ELF-1 (cell line): Measurements from ENCODE around the gene SNRNP27.
A peak's percentile ranks its signal among the peaks of the same experiment; 100 is the strongest.
"Not testable (repeated sequence)": the region's sequence is repeated elsewhere in the genome, so short reads cannot be mapped to it uniquely, and the experiment has no call there.

Source experiments
- DNase-seq: peaks from one replicate; pipeline ENCODE4 v3.0.0-alpha.2; 2016; ENCODE audit warnings: low read depth, low spot score

SNRNP27 gene, protein sequence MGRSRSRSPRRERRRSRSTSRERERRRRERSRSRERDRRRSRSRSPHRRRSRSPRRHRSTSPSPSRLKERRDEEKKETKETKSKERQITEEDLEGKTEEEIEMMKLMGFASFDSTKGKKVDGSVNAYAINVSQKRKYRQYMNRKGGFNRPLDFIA

DNA sequence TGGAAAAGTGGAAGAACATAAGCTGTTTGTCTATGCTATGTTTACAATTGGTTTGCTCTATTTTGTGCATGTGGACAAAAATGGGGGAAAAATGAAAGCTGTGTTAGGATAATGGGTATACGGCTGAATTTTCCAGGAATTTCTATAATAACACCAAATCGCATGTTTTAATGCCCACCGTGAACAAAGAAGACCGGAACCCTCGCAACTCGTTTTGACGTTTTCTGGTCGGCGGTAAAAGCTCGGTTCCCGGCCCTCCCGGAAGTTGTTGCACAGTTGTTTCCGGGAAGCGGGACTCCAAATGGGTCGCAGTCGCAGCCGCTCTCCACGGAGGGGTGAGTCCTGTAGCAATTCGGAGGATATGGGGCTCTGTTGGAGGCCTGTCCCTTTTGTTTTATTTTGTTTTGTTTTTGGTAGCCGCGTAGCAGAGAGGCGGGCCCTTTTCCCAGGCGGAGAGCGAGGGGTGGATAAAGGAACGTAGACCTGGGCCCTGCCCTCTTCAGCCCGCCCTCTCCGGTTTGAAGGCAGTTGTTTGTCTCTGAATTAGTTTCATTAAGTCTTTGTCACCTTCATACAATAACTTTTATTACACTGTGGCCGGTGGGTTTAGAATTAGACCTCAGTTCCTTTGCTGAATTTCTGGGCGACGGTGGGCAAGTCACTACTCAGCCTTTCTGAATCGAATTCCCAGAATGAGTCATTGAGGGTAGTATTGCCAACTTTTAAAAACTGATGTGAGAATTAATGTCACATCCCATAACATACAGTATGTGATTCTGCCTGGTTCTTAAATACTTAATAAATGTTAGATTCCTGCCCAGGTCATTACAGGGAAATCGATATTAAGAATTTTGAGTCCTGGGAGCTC lies at the start of gene SNRNP27:
SNRNP27 (plus strand) TSS at position 273 of the 868 bp plus-strand sequence; CDS start at position 302, 29 bp downstream.
- peak; percentile 84 for DNase-seq

DNA sequence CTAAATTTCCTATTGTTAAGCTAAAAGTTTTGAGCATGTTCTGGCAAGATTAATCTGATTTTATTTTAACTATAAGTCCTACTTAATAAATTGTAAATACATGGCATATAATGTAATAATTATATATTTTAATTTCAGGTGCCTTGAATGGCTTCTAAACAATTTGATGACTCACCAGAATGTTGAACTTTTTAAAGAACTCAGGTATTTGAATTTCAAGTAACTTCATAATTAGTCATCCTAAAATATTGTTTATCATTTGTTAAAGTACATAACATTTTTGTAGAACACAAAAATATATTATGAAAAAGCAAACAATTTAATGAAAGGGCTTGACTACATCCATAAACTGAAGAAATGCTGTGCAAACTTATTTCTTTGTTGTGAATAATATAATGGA lies 49.8 kb upstream of the SNRNP27 start:
- DNase-seq, result no peak

DNA sequence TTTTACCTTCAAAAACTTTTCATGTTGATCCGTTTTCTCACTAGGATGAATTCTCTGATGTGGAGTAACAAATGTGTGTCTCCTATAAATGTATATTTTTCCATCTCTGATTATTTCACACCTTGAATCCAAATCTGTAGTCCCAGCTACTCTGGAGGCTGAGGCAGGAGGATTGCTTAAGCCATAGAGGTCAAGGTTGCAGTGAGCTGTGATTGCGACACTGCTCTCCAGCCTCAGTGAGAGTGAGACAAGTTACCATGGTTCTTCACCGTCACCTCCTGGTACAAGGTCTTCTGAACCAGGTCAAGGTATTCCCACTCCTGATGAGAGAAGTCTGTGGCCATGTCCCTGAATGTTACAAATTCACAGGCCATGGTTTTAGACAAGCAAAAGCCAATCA lies 49.2 kb upstream of the SNRNP27 start:
- DNase-seq, result no peak

DNA sequence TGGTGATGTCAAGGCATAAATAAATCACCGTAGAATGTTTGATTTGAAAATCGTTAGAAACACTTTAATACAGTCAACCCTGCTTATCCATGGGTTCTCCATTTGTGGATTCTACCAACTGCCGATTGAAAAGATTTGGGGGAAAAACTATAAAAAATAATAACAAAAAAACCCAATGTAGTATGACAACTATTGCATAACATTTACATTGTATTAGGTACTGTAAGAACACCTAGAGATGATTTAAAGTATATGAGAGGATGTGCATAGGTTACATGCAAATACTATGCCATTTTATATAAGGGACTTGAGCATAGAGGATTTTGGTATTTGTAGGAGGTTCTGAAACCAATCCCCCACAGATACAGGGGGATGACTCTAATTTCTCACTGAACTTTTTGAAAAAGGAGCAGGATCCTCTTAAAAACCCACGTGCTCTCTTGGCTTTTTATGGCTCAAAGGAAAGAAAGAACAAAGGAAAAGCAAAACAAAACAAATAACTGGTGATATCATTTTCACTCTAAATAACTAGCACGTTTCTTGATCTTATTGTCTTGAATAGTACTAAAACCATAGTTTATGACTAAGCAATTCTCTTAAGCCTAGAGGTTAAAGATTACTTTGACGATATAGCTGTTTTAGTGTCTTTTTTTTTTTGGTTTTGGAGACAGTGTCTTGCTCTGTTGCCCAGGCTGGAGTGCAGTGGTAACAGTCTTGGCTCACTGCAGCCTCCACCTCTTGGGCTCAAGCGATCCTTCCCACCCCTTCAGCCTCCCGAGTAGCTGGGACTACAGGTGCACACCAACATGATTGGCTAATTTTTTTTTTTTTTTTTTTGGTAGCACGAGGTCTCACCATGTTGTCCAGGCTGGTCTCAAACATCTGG lies 47.3 kb upstream of the SNRNP27 start:
- no peak for DNase-seq

DNA sequence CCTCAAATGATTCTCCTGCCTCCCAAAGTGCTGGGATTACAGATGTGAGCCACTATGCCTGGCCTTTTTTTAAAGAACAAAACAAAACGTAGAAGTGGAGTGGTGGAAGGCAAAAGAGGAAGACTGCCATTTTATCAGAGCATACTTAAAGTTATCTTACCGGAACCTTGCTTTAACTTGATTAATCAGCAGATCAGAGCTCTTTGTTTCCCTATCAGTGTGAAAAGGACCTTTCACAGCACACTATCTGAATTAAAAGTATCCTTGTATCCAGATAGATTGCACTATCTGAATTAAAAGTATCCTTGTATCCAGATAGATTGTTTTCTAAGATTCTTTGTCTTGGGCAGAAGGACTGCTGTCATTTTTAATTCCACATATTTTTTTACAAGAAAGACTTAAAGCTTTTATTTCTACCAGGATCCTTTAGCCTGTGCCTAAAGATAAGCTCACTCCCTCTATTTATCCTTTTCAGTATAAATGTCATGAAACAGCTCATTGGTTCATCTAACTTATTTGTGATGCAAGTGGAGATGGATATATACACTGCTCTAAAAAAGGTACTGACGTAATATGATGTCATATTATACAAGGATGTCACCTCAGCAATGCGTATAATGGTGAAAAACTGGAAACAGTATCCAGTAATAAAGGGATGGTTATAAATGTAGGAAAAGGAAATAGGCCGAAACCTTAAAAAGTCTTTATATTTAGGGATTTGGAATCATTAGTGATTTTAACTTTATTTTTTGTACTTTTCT lies 46.5 kb upstream of the SNRNP27 start:
- DNase-seq, result no peak

DNA sequence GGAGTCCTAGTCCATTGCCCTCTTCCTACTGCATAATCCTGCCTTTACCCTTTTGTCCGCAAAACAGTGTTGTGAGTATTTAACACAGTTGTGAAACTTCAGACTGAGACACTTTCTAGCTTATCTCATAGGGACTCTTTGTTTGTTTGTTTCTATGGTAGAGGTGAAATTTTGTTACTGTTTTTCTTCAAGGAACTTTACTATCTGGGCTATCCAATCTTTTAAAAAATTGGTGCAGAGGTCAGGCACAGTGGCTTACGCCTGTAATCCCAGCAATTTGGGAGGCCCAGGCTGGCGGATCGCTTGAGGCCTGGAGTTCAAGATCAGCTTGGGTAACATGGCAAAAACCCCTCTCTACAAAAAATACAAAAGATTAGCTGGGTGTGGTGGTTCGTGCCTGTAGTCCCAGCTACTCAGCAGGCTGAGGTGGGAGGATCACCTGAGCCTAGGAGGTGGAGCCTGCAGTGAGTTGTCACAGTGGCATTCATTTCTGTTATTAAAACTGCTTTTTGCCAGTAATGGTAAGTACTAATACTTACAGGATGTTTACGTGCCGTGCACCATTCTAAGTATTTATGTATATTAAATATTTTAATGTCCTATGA lies 45.5 kb upstream of the SNRNP27 start:
- no peak for DNase-seq

DNA sequence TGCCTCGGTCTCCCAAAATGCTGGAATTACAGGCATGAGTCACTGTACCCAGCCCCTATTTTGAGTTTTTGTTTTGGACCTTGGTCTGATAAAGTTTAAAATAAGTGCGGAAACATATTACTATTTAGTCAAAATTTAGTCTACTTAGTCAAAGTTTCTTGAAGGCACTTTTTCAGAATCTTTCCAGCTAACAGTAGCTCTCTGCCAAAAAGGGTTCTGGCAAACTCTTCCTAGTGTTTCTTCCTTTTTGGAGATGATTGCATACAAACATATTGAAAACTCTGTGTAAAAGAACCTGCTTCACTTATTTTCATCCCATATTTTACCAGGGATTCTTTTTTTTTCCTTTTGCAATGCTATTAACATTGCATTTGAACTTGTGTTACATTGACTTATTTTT lies 35.5 kb upstream of the SNRNP27 start:
- DNase-seq, result no peak

DNA sequence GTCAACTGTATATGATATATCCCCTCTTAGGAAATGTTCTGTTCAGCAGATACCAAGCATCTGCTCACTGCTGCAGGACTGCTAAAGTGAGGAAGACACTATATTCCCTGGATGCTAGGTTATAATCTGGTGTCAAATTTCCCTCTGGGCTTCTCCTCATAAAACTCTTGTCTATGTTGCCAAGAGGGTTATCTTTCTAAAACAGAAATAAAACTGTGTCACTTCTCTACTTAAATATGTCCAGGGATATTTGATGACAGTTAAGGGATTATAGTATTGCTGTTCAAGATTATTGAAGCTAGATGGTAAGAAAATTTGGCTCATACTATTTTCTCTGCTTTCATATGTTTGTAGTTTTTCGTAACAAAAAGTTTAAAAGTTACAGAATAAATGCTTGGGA lies 30.5 kb upstream of the SNRNP27 start:
- DNase-seq, result no peak

DNA sequence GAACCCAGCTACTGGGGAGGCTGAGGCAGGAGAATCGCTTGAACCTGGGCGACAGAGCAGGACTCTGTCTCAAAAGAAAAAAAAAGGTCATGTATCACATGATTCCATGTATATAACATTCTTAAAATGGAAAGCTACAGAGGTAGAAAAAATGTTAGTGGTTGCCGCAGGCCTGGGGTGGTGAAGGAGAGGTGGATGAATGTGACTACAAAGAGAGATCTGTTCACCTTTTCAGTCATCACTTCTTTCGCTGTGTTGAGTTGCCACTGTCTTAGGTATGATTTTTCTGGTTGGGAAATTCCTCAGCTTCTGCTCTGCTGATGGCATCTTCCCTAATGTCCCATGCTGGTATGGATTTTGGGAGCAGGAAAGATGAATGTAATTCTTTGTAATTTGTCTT lies 5.3 kb upstream of the SNRNP27 start:
- no peak for DNase-seq

DNA sequence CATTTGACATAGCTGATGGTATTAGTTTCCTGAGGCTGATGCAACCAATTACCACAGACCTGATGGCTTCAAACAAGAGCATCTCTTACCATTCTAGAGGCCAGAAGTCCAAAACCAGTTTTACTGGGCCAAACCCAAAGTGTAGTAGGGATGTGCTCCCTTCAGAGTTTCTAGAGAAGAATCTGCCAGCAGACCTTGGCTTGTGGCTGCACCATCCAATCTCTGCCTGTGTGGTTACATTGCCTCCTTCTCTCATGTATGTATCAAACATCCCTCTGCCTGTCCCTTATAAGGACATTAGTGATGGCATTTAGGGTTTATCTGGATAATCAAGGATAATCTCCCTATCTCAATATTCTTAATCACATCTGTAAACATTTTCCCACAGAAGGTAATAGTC lies 4.5 kb upstream of the SNRNP27 start:
- DNase-seq, result no peak

DNA sequence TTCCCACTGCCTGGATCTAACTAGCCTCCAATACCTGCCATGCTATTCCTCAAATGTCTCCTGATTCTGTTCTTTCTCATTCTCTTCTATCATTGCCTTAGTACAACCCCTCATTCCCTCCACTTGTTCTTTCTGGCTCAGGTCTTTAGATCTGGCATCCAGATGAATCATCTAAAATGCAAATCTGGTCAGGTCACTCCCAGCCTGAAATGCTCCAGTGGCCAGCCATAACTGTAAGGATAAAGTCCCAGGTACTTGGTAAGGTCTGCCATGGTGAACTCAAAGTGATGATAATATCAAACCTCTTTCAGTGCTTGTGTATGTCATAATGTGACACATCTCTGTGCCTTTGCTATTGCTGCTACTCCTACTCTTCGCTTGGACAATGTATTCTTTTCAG lies 2.9 kb upstream of the SNRNP27 start:
- DNase-seq, result no peak

DNA sequence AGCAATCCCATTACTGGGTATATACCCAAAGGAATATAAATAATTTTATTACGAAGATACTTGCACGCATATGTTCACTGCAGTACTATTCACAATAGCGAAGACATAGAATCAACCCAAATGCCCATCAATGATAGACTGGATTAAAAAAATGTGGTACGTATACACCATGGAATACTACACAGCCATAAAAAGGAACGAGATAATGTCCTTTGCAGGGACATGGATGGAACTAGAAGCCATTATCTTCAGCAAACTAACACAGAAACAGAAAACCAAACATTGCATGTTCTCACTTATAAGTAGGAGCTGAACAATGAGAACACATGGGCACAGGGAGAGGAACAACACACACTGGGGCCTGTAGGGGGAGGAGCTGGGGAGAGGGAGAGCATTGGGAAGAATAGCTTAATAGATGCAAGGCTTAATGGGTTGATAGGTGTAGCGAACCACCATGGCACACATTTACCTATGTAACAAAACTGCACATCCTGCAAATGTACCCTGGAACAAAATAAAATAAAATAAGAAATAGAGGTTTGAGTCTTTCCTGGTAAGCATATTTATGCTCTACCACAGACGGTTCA lies 825 bp upstream of the SNRNP27 start:
- DNase-seq, result not testable (repeated sequence)

DNA sequence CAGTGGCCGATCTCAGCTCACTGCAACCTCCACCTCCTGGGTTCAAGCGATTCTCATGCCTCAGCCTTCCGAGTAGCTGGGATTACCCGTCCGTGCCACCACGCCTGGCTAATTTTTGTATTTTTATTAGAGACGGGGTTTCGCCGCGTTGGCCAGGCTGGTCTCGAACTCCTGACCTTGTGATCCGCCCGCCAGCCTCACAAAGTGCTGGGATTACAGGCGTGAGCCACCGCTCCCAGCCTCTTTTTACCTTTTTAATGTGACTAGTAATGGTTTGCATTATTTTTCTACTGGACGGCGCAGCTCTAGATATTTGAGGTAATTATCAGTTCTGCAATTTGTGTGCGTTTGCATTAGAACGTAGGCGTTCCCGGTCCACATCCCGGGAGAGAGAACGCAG lies 981 bp downstream of the SNRNP27 start:
- DNase-seq, result not testable (repeated sequence)

DNA sequence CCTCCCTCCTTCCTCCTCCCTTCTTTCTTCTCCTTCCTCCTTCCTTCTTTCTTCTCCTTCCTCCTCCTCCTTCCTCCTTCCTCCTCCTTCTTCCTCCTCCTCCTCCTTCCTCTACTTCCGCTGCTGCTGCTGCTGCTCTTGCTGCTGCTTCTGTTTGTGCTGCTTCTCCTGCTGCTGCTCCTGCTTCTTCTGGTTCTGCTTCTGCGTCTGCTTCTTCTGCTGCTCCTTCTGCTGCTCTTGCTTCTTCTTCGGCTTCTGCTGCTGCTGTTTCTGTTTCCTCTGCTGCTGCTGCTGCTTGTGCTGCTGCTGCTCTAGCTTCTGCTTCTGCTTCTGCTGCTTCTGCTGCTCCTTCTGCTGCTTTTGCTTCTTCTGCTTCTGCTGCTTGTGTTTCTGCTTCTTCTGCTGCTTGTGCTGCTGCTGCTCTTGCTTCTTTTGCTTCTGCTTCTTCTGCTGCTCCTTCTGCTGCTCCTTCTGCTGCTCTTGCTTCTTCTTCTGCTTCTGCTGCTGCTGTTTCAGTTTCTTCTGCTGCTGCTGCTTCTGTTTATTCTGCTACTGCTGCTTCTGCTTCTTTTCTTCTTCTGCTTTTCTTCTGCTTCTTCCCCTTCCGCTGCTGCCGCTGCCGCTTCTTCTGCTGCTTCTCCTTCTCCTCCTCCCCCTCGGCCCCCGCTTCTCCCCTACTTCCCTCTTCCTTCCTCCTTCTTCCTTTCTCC lies 8.6 kb downstream of the SNRNP27 start:
- no peak for DNase-seq

DNA sequence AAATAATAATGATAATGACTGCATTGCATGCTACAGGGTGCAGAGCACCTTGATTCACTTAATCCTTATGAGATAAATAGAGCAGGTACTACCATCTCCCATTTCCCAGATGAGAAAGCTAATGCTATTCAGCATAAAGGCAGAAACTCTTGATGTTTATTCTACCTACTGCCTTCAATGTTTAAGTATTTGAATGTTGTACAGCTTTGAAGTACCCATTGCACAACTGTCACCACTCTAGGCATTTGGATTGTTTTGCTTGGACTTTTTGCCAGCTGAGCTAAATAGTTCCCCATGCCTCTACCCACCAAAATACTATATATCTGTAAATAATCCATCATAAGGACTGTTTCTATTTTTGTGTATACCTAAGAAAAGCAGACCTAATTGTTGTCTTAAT lies 13.5 kb downstream of the SNRNP27 start:
- no peak for DNase-seq

DNA sequence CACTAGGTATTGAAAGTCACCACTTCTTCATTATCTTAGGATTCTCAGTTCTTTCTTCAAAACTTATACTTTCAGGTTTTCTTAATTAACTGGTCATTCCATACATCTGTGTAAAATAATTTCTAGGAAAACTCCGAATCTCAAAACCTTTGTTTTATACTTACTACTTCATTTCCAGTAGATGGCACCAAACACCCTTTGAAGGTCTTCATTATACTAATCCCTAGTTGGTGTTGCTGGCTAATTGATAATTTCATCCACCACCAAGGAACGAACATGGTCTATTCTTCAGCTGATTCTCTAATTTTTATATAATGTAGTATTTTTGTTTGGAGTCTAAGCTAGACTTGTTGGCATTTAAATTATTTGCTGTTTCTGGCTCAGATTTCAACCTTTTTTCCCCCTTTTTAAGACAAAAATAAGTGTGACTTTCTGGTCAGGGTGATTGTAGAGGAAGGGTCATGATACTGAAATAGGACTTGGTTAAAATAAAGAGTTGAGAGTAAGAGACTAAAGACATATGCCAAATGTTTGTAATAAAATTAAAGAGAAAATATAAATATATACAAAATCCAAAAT lies 18.3 kb downstream of the SNRNP27 start:
- DNase-seq, result no peak

DNA sequence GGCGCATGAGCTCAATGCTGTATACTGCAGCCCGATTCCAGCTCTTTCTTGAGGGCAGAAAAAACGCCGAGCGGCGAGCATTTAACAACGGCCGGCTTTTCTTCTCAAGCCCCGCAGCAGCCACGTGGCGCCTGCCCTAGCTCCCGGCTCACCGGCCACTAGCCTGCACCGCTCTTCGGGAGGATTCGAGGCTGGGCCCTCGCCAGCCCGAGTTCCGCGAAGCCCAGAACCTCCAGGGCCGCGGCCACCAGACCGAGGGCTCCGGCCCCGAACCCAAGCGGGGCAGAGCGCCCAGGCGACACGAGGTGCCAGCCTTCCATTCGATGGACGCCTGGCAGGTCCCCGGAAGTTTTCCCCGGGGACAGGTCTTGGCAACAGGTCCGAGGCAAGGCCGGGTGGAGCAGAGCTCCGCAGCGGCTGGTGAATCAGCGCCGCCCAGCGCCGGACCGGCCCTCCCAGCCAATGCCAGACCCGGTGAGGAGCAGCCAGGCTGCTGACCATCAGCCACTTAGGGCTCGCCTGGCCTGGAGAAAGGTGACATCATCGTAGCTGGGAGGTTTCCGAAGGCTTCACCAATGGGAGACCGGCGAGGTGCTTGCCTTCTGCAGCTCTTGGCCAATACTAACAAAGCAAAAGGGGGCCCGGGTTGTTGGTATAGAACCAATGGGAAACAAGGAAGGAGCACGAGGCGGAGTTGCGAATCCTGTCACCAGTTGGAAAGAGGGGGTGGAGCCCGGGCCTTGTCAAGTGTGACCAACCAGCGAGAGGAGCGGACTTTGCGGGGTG lies 20.6 kb downstream of the SNRNP27 start:
- DNase-seq, result peak; percentile 100

DNA sequence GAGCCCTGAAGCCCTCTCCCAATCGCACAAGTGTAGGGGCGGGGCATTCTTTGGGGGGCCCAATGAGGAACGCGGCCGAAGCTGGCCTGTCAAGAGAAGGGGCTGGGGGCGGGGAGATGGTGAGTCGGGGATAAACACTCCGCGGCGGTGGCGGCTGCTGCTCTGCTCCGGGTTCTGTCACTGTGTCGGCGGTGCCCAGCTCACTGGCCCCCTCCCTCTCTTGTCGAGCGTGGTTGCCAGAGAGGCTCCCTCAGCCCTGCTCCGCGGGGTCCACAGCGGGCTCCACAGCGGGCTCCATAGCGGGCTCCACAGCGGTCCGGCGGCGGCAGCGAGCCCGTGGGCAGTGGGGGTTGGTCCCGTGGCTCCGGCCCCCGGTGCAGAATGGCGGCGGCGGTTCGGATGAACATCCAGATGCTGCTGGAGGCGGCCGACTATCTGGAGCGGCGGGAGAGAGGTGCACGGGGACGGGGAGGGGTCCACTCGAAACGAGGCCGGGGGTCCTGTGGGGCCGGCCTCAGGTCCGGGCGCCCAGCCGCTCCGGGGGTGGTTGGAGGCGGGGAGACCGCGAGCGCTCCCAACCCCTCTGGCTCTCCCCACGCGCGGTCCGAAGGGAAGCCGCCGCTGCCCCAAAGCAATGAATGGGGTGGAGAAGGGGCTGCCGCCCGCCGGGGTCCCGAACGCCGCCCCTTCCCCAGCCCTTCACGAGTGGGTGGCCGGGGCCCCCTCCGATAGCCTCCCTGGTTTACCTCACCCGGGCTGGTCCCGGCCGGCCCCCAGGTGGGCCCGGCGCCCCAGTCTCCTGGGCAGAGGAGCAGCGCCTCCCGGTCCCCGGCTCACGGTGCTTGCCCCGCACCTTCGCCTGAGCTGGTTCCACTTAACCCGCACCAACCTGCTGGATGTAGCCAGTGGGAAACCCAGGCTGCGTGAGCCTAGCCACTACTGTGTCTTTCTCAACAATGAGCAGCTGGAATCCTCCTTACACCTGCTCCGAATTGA lies 21.5 kb downstream of the SNRNP27 start, which contains the start of gene MXD1:
MXD1 (plus strand) TSS at position 160 of the 996 bp plus-strand sequence; CDS start at position 382, 222 bp downstream.
- peak; percentile 30 for DNase-seq
